Eye (tissue), 1 donor: ENCODE results near the gene RAB20.
"Not testable (repeated sequence)": the region's sequence is repeated elsewhere in the genome, so short reads cannot be mapped to it uniquely, and the experiment has no call there.

ENCODE experiments used
- DNase-seq: peaks from one replicate; pipeline ENCODE4 v3.0.0-alpha.2; 2015

RAB20 gene

GRCh38 chr13:110486880-110487279 is 74.6 kb downstream of the RAB20 start:
- DNase-seq = not testable (repeated sequence)

- no peak for DNase-seq
These were observed 75.3 kb downstream of the RAB20 start for GRCh38 chr13:110486061-110486715.

DNA sequence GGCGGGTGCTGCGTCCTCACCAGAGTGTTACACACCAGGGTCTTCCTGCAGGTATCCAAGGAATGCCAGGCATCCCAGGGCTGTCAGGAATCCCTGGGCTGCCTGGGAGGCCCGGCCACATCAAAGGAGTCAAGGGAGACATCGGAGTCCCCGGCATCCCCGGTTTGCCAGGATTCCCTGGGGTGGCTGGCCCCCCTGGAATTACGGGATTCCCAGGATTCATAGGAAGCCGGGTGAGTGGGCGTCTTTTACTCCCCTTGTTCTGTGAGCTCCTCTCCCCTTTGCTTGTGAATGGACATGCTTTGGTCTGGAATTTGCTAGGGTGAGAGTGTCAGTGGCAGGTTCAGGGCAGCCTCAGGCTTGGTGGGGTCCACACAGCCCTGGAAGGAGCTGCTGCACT is 75.9 kb downstream of the RAB20 start:
- no peak for DNase-seq

DNA sequence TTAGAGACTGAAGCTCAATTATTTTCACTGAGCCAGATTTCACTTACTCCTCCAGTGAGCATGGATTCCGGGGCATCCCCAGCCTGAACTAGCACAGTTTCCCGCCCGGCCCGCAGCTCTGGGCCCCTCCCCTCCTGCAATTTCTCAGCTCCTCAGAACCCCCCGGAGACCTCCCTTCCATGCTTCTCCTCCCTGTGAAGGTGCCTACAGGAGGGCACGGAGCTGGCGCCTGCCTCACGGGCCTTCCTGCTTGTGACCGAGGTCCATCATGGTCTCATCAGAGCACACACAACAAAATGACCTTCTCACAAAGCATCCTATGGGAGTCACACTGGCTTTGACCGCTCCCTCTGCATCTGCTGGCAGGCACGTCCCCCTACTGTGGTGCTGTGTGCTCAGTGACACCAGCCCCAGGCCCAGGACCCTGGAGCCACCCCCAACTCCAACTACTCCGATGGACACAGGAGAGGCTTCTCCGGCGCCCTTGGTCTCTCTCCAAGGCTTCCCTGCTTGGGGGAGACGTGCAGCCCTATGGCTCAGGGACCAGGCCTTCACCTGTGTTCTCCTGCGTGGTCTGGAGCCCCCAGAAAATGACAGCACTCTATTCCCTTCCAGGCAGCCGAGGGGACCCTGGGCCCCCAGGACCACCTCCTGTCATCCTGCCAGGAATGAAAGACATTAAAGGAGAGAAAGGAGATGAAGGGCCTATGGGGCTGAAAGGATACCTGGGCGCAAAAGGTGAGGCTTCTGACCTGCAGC is 77.1 kb downstream of the RAB20 start:
- no peak for DNase-seq

GRCh38 chr13:110483386-110483968 is 78.0 kb downstream of the RAB20 start:
- DNase-seq = no peak

GRCh38 chr13:110480161-110480560 is 81.4 kb downstream of the RAB20 start:
- DNase-seq = no peak

DNA sequence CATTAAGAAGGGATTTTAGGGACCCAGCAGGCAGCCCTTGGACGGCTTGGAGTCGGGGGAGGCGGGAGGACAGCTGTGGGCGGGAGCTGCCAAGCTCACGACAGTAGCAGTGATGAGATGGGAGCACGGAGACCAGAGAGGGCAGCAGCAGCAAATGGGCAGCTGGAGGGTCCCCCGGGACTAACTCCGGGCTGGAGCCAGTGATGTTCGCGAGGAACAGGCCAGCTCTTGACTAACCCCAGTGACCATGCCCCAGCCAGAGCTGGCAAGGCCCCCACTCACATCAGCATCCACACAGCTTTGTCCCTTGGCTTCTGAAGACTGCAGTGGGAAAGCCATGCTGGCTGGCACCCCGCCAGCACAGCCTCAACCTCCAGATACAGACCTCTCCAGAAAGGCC is 81.9 kb downstream of the RAB20 start:
- peak; percentile 29 for DNase-seq

- DNase-seq = no peak
These were observed 82.3 kb downstream of the RAB20 start for GRCh38 chr13:110479215-110479545.

DNA sequence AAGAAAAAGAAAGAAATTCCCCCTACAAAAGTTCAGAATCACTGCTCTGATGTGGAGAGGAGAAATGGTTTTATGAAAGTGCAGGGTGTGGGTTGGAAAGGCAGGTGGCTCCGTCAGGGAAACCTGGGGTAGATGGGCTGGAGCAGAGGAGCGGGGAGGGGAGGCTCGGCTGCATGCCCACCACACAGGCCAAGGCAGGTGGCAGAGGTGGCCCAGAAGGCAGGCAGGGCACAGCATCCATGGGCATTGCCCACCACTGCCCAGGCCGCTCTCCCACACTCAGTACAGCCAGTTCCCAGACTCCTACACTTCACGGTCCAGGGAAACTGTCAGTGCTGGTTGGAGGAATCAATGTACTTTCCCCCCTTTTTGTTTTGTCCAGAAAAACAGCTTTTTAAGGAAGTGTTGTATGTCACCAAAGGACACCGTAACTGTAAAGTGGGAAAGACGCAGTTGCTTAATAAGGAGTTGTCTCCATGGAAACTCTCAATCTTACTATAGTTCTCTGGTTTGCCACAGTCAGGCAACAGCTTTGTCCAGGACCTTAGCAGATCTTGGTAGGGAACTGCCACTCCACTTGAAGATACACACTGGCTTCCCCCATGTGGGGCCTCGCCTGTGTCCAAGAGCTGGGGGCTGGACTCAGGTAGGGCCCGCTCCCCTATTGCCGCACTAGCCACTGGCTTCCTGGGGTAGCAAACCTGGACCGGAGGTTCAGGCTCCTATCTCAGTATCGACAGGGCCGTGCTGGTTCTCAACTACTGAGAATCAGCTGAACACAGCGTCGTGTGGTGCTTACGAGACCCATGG is 82.9 kb downstream of the RAB20 start:
- no peak for DNase-seq

GRCh38 chr13:110477706-110478245 is 83.7 kb downstream of the RAB20 start:
- DNase-seq = no peak

DNA sequence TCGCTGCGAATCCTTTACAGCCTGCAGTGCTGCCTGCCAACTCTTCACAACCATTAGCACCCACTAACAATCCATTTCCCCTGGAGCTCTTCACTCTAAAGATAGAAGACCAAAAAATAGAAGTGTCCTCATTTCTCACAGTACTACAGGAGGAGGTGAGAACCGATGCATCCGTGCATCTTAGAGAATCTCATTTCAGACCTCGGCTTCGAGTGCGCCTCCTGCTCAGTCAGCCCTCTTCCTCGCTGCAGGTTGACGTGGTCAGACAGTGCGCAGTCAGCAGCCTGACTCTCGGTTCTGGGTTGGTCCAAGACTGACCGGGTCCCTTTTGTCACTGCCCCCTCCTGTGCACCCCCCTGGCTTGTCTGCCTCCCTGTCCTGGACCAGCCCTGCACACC is 85.3 kb downstream of the RAB20 start:
- no peak for DNase-seq

DNA sequence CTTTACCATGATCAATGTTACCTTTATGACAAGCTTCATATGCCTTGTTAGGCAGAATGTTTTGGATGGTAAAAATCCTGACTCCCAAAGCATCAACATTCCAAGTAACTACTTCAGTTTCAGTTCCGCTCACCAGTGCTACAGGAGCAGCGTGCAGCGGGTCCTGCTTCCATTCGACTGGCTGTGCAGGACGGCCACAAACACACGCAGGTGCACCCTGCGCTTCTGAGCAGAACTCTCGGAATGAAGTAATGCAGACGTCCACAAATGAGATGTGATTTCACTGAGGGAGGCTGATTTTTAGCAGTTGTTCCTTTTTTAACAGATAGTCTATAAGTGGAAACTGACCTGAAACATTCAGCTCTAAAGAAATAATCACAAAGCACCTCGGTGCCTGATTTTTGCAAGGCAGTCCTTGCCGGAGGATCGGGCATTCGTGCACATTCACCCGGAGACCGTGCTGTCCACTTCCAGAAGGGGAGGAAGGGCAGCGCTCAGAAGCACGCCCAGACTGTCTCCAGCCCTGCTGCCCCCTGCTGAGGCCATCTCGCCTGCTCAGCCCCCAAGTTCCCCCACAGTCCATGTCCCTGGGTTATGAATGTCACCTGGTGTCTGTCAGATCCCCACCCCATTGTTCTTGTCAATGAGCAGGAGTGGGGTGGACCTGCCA is 85.8 kb downstream of the RAB20 start:
- no peak for DNase-seq

DNA sequence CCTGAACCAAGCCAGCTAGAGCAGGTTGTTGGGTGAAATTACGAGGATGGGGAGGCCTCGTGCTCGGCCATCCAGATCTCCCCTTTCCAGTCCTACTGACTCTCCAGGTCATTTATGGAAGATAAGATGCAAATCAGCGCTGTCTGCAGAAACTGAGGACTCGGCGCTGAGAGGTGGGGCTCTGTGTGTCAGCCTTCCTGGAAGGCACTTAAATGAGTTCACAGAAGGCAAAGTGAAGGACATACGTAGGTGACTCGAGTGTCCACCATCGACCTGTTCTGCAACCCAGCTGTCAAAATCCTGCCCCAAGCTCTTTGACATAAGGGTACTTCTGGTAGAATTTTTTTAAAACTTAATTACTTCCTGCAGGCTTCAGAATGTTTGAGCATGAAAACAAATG is 86.4 kb downstream of the RAB20 start:
- no peak for DNase-seq

DNA sequence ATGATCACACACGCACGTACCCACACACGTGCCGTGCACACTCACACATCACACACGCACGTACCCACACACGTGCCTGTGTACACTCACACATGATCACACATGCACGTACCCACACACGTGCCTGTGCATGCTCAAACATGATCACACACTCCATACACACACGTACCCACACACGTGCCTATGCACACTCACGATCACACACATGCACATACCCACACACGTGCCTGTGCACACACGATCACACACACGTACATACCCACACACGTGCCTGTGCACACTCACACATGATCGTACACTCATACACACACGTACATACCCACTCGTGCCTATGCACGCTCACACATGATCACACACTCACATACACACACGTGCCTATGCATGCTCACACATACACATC is 86.8 kb downstream of the RAB20 start:
- no peak for DNase-seq
